Activated CD4-positive, alpha-beta T cell treated with anti-CD3 and anti-CD28 coated beads, Interleukin-2, amount 50 U/mL, for 16 hours (primary cell): ENCODE measurements around the gene HOXC4.
"Not testable (repeated sequence)": the region's sequence is repeated elsewhere in the genome, so short reads cannot be mapped to it uniquely, and the experiment has no call there.

Experiments
- DNase-seq: peaks from one replicate; pipeline ENCODE4 v3.0.0-alpha.2; 2020

HOXC4 gene

DNA sequence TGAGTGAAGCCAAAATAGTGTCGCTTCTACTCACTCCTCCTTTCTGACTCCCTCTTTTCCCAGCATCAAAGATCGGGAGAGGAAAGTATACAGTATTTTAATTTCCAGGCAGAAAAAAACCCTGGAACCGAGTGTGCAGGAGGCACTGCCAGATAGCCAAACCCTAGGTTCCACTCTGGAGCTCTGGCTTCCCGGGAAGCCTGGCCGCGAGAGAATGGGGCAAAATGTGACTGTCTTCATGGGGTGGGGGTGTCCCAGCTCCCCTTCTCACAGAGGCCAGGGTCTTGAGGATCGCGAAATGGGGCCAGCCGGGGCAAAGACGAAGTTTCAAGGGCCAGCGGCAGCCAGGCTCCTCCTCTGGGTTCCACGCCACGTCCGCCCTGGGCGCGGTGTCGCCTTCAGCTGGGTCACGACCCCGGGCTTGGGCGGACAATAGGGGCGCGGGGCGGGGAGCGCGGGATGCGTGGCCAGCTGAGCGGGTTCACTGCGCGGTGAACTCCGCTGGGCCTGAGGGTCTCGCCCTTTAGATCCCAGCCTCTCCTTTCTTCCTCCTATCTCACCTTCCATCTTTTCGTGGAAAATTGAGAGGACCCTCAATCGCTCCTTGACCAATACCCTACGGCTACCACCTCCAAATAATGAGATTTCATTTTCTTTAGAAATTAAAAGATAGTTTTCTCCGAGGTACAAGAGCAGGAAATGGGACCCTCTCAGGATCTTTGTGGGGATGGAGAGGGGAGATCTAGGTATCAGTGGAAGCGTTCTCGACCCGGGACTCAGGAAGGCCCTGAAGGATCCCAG is 6.7 kb downstream of the HOXC4 start:
- DNase-seq, result no peak

DNA sequence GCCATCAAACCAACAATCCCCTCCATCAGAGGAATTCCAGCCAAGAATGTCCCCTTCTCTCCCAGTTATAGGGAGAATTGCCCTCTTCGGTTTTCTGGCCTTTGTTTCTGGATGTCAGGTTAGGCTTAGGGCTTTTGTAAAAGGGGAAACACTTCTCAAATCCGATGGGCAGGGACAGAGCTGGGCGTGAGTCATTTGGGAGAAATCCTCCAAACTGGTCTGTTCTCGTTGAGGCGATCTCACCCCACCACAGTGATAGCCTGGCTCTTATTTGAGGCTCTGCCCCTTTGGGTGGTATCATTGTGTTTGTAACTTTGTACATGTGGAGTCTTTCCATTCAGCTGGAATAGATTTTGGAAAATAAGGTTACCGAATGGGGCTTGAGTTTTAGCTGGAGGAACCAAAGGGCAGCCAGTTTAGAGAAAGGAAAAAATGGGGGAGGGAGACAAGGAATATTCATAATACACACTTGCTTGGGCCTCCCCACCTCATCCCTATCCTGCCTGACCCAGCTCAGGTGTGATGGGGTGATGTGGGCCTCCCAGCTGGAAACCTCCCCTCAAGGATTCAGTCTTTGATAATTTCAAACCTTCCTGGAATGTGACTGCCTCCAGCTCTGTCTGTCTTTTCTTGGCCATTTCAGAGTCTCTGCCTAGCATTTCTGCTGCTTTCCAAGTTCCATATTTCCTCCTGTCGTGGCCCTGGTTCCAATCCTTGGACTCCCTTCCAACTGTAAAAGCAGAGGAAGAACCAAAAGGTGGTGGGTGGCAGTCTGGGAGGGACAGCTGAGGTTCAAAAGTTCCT is 7.5 kb downstream of the HOXC4 start:
- no peak for DNase-seq

DNA sequence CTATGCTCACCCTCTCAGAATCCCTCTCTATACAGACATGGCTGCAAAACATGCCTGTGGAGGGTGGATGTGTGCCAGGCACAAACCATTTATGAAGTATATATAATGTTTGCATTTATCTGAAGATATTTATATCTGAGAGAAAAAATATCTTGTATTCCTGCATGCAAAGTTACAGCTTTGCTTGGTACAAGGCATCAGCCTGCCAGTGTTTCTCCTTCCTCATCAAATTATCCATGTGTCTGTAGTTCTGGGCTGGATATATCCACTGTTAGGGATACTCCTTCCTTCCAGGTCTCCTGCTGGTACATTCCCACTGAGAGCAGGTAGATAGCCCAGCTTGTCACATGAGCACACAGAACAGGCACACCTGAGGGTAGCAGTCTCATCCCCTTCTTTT is 12.0 kb downstream of the HOXC4 start:
- DNase-seq, result no peak

DNA sequence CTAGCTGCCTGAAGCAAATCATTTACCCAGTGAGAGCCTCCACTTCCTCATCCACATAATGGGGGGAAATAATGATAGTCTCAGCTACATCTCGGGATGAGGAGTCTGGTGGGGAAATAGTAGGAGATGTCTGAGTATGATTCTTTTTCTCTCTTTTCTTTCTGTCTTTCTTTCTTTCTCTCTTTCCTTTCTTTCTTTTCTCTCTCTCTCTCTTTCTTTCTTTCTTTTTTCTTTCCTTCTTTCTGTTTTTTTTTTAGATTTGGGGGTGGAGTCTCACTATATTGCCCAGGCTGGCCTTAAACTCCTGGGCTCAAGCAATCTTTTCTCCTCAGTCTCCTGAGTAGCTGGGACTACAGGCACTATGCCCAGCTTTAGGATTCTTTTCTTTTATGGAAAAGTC is 12.8 kb downstream of the HOXC4 start:
- no peak for DNase-seq

DNA sequence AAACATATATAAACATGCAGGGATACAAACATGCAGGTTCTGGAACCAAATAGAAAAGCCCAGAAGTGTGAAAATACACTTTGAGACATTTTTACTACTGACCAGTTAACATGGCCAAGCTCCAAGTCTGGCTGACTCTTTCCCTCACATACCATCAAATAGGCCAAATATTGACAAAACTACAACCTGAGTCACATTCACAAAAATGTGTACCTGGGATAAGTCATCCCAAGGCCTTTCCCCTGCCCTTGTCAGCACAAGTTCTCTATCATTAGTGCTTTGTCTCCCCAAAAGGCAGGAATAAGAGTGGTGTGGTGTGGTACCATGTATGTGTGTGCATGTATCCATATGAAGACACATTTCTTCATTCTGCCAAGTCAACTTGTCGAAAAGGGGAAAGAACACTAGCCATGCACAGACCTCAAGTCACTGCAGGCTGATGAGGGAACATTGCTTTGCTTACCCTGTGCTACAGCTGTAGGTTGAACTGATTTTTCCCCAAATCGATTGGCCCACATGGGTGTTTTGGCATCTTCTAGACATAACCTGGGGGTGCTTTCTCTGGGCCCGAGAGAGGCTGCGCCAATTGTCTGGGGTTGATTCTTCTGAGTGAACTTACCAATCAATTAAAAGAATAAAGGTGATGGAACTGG is 14.9 kb downstream of the HOXC4 start:
- no peak for DNase-seq

DNA sequence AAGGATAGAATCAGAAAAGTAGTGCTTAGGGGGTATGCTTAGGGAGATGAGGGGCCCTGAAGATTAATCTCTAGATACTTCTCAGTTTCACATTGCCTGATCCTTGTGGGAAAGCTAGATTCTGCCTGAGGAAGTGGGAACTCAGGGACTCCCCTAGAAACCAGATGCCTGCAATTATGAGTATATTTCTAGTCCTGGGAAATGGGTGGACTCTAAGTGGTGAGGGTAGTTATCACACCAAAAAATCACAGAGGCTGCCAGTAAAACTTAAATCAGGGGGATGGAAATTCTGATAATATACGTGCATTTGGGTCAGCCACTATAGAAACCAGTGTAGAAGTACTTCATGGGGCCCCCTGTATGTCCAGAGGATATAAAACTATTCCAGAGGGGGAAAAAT is 18.3 kb downstream of the HOXC4 start:
- no peak for DNase-seq

DNA sequence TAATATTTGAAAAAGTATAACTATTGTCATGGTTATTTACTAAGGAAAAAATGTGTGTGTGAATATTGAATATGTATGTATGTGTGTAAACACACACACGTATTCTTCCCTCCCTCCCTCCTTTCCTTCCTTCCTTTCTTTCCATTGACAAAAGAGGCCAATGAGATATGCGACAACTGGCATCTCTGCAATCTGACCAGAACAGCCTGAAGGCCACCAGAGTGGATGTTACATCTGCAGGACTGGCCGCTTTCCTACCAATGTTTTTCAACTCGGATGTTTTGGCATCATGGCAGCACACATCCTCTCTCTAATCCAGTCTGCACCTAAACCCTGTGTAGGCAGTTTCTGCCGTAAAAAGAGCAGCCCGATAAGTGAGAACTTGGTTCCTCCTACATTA is 20.7 kb downstream of the HOXC4 start:
- DNase-seq, result no peak

DNA sequence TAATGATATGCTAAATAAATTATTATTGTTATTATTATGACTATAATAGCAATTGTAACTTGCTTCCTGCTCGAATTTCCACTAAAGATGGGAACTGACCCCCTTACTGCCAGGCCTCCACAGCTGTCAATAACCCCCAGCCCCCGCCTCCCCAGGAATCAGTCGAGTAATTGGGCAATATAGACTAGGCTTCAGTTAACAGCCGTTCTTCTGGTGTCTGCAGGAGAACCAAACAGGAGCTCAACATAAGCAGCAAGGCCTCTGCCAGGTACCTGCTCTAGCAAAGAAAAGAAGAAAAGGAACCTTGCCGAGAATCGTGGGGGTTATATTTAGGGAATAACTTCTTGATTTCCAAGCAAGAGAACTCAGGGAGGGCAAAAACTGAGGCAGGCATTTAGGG is 21.8 kb downstream of the HOXC4 start:
- DNase-seq, result no peak

DNA sequence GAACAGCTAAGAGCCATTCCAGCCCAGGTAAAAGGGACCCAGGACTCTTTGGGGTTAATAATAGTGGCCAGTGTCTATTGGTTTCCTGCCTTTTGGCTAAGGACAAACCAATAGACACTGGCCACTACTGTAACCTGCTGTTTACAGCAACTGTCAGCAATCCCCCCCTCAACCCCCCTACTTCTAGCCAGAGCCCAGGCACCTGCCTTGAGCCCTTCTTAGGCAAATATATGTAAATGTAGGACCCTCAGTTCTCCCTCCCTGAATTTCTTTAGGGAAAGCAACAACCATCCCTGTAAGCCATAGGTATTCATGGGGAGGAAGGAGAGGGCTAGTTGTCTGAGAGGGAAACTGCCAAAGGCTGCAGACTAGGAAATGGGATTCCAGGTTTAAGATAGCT is 22.3 kb downstream of the HOXC4 start:
- no peak for DNase-seq

DNA sequence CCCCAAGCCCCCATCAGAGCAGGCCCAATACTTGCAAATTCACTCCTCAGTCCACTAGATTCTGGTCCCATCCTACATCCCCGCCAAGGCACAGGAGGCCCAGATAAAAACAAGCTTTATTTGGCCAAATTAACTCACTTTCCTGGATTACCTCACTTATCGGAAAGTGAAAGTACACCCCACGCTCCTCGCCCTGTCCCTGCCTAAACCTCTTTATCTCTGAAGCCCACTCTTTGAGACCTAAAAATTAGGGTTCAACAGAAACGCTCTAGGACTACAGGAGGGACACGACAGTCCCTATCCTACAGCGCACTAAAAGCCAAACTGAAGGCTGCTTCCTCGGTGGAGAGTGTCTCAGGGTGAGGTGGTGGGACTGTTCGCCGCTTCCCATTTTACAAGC is 24.2 kb downstream of the HOXC4 start:
- not testable (repeated sequence) for DNase-seq

DNA sequence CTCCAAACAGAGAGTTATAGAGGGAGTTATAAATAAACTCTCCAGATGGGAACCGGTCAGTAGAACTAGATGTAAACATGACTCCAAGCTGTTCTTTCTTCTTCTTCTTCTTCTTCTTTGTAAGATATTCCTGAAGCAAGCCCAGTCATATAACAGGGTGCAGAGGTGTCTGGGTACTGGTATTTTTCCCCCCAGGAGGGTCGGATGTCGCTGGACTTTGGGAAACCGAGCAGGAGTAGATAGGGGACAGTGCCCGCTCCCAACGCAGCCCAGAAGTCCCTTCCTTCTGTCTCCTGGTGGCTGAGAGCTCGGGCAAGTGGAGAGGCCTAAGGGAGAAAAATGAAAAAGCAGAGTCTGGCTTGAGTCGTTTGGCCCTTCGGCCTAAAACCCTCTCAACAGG is 25.5 kb downstream of the HOXC4 start:
- DNase-seq, result not testable (repeated sequence)

DNA sequence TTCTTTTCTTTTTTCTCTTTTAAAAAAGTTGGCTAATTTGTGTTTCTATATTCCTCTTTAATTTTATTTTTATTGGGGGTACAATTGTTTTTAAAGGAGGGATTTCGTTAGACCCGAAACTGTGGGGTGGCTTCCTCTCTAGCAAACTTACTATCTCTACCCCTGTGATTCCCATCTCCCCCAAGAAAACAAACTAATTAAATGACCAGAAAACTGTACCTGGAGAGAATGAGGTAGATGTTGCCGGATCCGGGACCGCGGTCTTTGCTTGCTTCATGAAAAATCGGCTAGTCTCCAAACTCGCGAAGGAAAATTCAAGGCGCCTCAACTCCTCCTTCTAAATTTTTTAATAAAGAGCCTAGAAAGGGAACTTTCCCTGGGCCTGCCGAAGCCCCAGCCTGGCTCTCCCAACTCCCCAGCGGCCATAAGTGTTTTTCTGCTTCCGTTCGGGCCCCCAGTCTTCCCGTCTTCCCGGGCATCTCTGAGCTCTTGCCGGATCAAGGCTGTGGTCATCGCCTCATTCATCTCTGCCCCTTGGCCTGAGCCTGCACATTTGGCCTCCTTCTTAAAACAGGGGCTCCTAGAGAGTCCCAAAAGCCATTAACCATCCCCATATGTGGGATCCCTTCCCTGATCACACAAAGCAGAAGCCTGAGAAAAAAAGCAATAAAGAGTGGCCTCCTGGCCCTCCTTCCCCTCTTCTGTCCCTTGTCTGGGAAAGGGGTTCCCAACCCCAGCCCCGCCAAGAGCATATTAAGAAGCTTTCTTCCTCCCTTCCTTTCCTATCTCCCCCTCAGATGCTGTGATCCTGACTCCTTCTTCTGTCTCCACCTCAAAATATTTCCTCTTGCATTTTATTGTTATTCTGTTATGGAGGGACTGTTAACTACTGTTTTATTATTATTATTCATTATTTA is 26.6 kb downstream of the HOXC4 start:
- DNase-seq, result not testable (repeated sequence)

DNA sequence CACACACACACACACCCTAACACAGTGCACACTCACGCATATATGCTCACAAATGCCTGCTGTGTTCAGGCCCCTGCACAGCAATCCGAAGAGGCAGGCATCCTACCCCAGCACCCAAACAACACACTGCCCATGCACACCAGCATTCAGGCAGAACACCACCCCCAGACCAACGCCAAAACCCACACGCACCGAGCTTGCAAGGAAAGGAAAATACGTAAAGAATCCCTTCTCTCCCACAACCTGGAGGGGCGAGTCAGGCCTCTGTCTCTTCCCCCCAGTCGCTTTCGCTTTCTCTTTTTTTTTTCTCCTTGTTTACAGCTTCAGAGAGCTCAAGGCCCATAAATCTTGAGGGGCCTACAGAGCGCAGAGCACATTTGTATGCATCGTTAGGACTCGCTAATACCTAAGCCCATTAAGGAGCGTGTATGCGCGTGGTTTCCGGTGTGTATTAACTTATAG is 27.4 kb downstream of the HOXC4 start:
- not testable (repeated sequence) for DNase-seq

DNA sequence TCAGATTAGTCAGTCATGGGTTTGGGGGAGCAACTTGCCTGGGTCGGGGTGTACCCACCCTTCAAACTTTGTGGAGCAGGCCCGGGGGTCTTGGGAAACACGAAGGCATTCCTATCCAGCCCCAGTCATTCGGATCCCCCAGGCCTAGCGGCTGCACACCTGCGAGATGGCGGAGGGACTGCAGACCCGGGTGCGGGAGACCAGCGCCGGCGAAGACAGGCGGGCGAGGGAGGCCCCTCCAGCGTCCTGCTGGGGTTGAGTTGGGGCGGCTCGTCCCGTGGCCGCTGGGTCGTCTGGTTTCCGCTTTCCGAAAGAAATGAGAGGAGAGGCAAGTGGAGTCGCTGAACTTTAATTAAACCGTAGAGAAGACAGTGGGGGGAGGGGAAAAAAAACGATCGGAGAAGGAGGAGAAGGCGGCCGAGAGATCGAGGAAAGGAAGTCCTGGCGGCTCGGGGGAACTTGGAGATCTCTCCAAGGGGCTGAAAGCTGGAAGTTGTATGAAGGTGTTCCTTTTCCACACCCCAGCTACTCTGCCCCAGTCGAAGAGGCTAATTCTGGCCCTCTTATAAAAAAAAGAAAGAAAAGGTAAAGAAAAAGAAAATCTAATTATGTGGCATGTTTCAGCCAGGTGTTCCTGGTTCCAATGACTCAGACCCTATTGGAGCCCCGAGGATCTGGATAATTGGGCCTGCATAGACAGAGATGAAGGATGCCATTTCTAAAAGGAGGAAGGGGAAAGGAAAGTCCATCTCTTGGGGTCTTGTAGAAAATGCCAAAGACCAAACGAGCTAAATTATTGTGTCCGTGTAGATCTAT is 28.2 kb downstream of the HOXC4 start:
- DNase-seq, result peak; percentile 14

DNA sequence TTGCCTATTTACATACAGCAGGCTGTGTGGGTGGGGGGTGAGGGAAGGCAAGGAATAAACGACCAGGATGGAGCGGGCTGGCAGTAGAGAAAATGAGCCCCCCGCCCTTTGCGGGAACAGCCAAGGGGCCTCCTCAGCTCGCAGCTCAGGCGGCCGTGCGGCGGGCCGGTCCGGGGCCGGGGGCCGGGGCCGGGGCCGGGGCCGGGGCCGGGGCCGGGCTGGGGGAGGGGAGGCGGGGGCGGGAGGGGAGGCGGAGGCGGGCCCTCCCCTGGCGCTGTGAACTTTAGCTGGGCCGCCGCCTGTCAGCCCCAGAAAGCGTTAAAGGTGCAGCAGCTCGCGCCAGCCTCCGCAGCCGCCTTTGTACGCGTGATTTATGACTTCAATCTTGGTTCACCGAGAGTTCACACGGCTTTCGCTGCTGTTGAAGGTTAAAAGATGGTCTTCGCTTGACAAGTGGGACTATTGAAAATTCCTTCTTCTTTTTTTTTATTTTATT is 28.8 kb downstream of the HOXC4 start:
- peak; percentile 21 for DNase-seq

DNA sequence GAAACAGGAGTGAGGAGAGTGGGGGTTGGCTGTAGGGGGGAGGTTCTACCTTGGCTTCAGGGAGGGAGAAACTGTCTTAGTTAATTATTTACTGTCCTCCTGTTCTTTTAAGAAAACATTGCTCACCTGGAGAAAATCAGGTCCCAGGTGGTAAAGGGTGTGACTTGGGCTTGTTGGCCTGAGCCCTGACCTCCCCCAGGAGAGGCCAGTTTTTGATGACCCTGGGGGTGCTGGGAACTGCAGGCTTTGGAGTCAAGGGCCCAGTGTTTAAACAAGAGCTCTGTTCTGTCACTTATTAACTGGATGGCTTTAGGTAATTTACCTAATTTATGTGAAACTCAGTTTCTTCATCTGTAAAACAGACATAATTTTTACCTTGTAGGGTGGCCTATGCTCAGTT is 34.4 kb downstream of the HOXC4 start:
- DNase-seq, result not testable (repeated sequence)

DNA sequence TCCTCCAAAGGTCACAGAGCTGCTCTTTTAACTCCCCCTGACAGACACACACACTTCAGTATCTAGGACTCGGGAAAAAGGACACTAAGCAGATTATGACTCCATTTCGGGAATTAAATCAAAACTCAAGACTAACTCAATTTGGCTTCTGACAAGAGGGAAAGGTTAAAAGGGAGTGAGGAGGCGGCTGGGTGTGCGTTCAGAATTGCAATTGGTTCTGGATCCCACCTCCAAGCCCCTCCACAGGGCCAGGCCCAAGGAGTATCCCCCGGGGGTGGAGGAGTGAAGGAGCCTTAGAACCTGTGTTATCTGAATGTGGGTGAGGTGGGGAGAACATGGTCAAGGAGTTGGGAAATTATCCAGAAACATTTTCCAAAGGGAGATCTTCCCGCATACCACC is 35.8 kb downstream of the HOXC4 start:
- DNase-seq, result not testable (repeated sequence)

DNA sequence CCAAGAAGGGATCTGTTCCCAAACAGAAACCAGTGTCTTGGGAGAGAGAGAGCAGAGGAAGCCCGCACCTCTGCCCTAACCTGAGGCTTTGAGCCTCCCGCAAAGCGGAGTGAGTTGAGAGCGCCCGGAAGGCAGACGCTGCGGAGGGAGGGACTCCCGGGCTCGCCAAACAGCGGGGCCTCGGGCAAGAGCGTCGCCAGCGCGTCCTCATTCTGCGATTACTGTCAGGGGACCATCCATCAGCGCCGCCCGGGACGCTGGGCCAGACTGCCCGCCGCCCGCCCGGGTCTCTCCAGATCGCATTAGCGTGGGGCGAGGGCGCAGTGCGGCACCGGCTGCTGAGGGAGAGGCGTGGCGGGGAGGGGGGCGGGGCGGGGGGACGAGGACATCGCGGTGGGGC is 36.7 kb downstream of the HOXC4 start:
- not testable (repeated sequence) for DNase-seq

DNA sequence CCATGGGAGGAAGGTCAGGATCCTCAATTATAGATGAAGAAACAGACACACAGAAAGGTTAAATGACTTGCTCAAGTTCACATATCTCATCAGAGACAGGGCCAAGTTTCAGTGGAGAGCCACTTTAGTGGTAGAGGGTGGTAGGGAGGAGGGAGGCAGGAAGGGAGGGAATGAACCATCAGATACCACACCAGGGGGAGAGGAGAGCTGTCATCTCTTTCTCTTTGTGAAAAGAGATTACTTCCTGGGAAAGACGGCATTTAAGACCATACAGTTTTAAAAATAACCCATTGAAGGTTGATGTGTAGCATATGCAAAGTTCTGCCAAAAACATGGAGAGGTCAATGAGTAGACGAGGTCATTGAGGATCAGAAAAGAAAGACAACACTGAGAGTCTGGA is 39.3 kb downstream of the HOXC4 start:
- DNase-seq, result not testable (repeated sequence)

DNA sequence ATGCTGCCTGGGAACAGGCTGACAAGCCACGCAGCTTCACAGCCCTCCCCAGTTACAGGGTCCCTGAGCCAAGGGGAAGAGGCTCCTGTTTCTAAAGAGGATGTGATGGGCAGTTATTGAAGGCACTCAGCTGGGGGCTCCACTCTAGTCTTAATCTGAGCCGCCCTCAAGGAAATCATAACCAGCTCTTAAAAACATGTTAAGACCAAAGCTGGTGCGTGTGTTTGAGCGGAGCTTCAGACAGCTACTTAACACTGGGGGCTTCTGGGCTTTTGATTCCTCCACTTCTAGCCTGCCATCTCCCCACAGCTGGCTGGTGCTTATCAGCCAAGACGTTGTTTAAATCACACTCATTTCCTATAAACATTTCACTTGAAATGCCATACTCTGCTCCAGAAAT is 42.3 kb downstream of the HOXC4 start:
- not testable (repeated sequence) for DNase-seq

DNA sequence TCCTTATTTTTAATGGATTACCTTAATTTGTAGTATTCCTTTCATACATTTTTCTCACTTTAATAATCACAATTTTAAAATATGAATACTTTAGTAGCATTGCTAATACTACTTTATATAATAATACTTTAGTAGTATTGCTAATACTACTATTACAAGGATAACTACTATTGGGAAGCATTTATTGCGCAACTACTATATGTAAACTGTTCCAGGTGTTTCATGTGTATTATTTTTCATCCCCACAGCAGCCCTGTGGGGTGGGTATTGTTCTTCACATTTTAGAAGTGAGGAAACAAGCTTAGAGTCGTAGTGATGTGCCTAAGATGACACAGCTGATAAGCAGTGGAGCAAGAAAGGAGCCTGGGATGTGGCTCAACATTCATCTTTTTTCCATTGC is 45.0 kb downstream of the HOXC4 start:
- DNase-seq, result not testable (repeated sequence)
